NCI-H2029 treated with DMSO at 0.1 percent for 48 hours (cell line): ENCODE results near the gene MLF2.
A peak's percentile ranks its signal among the peaks of the same experiment; 100 is the strongest.
"Not testable (repeated sequence)": the region's sequence is repeated elsewhere in the genome, so short reads cannot be mapped to it uniquely, and the experiment has no call there.

ENCODE experiments used
- DNase-seq: peaks from one replicate; lab custom pipeline; 2025; lab: John Stamatoyannopoulos, UW

MLF2 gene

GRCh38 chr12:6765048-6765633 is 12.2 kb upstream of the MLF2 start:
- DNase-seq = peak; percentile 54

DNA sequence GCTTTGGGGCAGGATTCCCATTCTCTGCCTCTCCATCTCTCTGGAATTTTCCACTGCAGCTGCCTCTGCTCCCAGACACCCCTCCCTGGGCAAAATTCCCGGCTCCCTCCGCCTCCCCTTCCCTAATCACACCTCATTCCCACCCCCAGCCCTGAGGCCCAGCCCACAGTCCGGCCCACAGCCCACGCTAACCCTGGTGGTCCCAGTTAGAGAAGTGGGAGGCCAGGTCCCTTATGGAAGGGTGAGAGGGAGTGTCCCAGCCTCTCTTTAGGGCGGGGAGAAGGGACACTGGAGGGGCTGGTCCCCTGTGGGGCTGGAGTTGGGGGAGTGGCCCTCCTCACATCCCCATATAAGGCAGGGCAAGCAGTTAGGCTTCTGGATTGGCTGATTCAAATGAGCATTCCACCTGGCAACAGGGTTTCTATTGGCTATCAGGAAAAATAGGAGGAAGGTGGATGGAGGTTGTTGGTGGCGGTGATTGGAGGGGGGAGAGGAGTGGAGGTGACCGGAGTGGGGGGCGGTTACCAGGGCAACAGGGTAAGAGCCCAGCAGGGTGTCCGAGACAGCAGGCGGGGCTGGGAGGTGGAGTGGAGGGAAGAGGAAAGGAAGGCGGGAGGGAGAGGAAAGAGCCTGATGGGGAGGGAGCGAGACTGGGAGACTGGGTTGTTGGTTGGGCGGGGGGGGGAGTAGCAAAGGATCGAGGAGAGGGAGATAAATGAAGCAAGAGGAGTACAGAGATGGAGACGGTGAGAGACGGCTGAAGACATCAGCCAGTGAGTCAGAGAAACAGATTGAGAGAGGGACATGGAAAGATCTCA is 11.3 kb upstream of the MLF2 start:
- DNase-seq = peak; percentile 98

GRCh38 chr12:6763380-6763779 is 10.4 kb upstream of the MLF2 start:
- DNase-seq = no peak

DNA sequence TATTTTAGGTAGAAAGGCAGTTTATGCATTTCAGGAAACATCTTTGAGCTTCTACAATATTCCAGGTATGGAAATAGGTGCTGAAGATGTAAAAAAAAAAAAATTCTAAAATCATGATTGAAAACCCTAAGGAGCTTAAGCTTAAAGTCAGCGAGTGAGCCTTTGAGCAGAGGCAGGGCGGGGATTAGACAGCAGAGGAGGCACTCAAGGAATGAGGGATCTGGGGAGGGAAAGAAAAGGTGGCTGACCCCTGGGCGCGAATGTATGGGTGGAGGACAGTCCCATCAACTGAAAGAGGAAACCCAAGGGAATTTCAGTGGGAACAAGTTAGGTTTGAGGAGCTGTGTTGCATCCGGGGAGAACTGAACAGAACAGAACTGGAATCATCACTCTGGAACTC is 6.8 kb upstream of the MLF2 start:
- no peak for DNase-seq

DNA sequence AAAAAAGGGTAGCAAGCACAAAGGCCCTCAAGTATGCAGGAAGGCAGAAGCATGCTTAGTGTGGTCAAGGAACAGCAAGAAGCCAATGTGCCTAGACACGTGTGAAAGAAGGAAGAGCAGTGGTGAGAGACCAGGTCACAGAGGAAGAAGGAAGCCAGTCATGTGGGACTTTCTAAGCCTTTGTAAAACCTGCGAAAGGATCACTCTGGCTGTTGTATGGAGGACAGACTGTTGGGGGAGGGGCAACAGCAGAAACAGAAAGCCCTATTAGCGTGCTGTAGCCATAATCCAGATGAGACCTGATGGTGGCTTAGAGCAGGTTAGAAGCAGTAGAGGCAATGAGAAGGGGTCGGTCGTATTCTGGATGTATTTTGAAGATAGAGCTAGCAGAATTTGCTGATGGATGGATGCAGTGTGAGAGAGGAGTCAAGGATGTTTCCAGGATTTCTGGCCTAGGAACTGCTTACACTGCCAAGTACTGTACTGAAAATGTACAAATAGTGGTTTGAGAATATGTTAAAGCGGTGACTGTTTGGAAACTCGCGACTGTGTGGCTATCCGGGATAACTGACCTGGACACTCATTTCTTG is 5.7 kb upstream of the MLF2 start:
- no peak for DNase-seq

GRCh38 chr12:6757028-6757690 is 4.2 kb upstream of the MLF2 start:
- no peak for DNase-seq

DNA sequence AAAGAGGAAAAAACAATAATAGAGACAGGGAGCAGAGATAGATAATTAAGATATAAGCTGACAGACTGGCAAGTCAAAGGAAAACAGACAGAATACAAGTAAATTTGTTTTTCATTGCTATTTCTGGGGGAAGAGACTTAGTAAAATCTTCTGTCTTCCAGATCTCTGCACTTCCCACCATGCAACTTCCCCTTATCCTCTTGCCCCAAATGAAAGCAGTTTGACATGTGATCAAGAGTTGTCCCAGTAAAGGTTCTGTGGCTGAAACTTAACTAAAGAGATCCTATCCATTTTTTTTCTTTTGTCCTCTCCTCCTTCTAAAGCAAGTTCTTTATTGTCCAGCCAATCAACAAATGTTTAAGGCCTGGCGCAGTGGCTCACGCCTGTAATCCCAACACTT is 1.5 kb upstream of the MLF2 start:
- no peak for DNase-seq

- DNase-seq = no peak
Measured at GRCh38 chr12:6753772-6754356, 923 bp upstream of the MLF2 start.

DNA sequence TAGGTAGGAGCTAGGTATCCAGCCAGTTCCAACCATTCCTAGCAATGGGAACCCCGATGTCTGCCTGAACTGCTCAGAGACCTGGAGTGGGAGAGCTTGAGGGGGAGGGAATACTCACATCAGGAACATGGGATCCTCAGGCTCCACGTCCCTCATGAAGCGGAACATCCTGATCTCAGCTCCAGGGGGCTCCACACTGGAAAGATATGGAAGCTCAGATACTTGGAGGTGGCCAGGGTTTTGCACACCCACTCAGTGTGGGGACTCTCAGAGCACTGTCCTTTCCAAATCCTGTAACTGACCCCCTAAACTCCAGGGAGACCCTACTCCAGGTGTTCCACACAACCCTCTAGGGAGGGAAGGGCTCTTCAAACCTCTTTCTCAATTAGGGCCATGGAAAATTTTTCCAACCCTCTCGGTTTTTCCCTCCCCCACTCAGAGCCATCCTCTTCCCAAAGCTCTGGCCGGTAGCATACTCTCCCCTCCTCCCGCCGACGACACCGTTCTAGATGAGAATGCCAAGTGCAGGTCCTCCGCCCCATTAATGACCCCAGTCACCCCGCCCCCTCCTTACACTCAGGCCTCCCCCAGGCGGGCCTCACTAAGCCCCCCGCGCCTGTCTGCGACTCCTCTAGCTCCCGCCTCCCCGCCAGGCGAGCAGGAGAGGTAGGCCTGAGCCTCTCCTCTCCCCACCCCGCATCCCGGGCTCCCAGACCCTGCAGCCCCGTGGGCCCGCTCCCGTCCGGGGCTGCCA is 597 bp downstream of the MLF2 start:
- no peak for DNase-seq

DNA sequence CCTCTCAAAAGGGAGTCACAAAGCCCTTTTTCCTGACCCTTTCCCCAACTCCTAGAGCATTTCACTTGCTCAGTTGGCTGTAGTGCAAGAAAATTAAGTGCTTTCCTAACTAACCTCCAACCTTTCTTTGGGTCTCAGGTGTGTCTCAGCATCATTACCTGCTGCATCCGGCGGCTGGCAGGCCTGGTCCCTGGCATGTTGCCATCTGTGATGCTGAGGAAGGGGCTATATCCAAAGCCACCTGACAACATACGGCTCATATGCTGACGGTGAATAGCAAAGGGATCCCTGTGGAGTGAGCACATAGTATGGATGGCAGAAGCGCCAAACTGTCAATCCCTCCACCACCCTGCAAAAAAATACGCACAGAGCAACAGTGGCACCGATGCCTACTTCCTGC is 1.2 kb downstream of the MLF2 start:
- no peak for DNase-seq

DNA sequence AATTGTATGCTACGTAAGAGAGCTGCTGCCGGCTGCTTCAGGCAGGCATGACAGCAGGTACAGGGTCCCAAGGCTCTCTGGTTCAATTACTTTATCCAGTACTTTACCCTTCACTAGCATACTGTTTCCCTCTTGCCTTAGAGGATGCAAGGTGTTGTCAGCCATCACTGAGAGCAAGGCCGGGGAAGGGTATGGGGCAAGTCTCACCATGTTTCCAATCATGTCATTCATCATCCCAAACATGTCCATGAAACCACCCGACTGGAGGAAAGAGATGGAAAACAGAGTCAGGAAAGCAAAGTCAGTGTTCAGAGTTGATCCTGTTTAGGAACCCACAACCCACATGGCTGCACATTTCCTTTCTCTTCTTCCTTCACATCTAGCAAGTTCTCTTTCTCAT is 2.4 kb downstream of the MLF2 start:
- no peak for DNase-seq

GRCh38 chr12:6748761-6749160 is 4.2 kb downstream of the MLF2 start:
- DNase-seq = no peak

DNA sequence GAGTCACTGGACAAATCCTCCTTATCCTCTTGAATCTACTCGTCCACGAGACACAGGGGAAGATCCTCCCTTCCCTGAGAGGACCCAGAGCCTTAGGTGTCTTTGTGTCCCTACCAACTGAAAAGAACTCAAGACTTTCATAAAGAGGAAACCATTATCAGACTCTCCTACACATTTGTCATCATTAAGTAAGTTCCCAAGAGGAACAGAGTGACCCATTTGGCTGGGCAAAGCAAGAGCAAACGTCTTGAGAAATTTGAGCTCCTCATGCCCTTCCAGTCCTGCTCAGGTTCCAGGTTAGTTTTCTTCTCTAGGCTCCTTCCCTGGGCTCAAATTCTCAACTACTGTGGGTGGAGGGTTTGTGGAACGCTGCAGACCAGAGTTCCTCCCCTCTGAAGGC is 5.7 kb downstream of the MLF2 start:
- DNase-seq = no peak

DNA sequence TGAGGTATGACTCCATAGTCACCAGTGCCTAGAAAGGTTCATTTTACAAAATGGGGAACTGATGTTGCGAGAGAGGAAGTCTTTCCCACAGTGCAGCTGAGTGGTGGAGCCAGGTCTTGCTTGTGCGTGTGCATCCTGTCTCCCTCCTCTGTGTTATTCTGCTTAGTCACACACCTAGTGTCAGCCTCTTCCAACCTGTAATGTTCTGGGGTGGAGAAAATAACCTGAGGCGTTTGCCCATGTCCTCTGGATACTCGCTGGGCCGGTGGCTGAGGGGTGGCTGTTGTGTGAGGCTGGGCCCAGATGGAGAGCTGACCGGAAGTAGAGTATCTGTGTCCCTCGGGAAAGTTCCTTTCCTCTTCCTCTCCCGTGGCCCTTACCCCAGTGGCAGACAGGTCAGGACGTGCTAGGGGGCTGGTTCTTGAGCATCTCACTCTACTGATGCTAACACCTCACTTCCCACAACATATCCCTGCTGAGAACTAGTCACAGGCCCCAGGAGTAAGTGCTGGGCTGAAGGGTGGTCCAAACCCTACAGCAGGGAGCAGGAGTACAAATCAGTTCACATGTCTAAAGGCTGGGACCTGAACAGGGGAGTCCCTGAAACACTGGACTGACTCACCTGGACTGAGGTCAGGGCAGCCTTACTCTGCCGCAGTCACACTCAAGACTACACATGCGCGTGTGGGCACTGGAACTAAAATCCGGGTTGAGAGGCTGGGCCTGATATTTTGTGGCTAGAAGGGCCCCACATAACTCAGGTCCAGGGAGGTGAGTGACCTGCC is 7.0 kb downstream of the MLF2 start:
- no peak for DNase-seq

- DNase-seq = not testable (repeated sequence)
Measured at GRCh38 chr12:6743300-6743699, 9.6 kb downstream of the MLF2 start.

DNA sequence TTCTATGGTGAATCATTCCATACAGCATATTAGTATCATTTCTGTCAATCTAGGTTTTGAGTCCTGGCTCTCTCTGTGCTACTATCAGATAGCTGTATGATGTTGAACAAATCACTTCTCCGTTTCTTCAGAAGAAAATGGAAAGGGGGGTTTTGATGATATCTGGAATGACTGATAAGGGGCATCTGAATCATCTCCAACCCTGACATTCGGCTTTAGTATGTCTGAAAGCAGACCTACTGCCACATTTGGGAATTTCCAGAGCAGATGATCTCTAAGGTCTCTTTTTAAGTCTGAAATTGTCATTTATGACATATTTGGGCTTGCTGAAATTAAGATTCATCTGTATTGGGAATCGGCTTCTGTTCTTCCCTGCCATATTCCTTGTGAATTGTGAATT is 10.1 kb downstream of the MLF2 start:
- no peak for DNase-seq

- DNase-seq = not testable (repeated sequence)
Measured at GRCh38 chr12:6742080-6742479, 10.9 kb downstream of the MLF2 start.

- DNase-seq = no peak
Measured at GRCh38 chr12:6736754-6737153, 16.2 kb downstream of the MLF2 start.

DNA sequence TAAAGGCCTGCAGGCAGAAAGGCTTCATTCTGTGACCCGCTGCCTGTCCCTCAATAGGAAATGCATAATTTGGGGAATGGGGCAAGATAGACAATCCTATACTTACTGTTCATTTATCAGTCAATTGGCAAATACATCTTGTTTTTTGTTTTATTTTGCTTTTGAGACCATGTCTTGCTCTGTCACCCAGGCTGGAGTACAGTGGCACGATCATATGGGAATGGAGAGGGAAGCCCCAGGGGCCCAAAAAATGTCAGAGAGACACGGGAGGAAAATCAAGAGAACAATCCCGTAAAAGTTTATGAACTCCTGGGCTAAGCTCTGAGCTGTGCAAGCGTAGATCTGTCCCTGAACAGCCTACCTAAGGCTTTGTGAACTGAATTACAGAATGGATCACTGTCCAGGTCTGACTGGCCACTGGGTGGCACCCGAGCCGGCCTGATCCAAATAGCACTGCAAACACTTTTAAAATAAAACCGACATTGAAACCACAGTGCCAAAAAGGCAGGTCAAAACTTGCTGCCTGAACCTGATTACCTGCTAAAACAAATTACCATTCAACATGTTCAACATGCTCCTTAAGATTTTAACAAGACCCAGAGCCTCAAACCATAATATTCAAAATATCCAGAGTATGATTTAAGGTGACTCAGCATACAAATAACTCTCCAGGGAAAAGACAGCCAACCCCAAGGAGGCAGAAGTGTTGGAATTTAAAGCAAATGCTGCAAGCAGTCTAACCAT is 17.3 kb downstream of the MLF2 start:
- DNase-seq = no peak
